Body of pancreas (tissue), 4 donors: ENCODE data around the gene PKP4.

Experiments
- POLR2A ChIP-seq, 3 donors: fragments of 450-650 bp; IDR thresholded peaks; one replicate each; pipeline ENCODE4 v1.6.1; 2016; ENCODE audit warnings: antibody characterized with exemption in 3 of 3, mild to moderate bottlenecking in 2 of 3
- TF ChIP-seq, protein P1 (sequence below), 7 experiments: fragments of 450-650 bp in 4 of 7; fragments of 200-600 bp in 3 of 7; sonication (generic) in 3 of 7; IDR thresholded peaks; one replicate each; pipeline ENCODE4 v1.5.1; 2016 to 2019; ENCODE audit warnings: antibody characterized with exemption in 7 of 7

DNA sequence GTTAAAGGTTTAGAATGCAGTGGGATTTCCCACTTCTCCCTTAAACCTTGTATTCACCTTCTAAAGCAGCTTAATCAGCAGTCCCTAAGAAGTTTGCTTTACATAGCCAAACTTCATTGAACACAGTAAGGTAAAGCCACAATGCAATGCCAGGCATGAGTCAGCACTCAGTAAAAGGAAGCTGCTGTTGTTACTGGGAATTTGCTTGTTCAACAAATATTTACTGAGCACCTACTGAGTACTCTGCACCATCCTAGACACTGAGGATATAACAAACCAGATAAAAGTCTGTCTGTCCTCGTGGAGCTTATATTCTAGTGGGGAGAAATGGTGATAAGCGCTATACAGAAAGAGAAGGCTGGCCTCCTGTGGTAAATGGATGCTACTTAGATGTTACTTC lies 162.7 kb downstream of the PKP4 start:
- TF ChIP-seq, protein P1, sequence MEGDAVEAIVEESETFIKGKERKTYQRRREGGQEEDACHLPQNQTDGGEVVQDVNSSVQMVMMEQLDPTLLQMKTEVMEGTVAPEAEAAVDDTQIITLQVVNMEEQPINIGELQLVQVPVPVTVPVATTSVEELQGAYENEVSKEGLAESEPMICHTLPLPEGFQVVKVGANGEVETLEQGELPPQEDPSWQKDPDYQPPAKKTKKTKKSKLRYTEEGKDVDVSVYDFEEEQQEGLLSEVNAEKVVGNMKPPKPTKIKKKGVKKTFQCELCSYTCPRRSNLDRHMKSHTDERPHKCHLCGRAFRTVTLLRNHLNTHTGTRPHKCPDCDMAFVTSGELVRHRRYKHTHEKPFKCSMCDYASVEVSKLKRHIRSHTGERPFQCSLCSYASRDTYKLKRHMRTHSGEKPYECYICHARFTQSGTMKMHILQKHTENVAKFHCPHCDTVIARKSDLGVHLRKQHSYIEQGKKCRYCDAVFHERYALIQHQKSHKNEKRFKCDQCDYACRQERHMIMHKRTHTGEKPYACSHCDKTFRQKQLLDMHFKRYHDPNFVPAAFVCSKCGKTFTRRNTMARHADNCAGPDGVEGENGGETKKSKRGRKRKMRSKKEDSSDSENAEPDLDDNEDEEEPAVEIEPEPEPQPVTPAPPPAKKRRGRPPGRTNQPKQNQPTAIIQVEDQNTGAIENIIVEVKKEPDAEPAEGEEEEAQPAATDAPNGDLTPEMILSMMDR (IDR thresholded peaks at IDR 0.05) = no peak
- no peak for TF ChIP-seq POLR2A (IDR thresholded peaks at IDR 0.05)
